ENCODE data around the gene CNTNAP2.

CNTNAP2 gene

DNA sequence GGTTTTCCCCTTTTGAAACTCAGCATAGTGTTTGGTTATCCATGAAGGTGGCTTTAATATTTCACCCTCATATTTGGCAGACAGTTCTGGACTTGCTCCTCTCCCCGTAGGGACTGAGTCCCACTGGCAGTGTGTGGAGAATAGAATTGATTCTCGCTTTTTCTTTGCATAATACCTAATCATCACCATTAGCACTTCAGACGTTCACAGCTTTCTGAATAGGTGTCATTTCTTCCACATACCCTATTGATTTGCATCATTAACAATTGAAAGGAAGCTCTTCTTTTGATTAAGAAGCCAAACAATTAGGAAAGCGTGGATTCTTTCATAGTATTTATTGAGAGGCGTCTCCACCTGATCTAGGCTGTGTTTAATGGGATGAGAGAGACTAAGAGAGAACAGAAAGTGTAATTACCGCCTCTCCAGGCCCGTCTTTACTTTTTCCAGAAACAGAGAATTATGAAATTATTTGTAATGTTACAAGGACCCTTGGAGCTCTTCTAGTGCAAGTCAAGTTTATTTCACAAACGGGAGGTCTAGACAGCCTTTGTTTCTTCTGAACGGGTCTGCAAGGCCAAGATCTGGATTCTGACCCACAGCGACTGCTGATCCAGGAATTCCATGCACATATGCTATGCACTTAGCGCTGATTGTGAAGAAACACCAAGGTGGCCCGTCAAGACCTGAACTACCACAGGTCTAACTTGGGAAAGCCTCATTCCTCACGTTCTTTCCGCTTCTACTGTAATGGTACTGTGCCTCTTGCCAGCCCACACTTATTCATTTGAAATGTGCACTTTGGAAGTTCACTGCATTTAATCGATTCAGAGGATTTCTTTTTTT, 2224.1 kb downstream of the CNTNAP2 start:
- no peaks in the 10 kb centered on the region for H3K36me3 ChIP-seq (ENCODE audit: control insufficient read depth in 2 of 2, insufficient read depth in 1 of 2, low read length in 2 of 2)
- TF ChIP-seq GLI2 (tag by site-specific recombination; IDR thresholded peaks at IDR 0.05; ENCODE audit: borderline replicate concordance, low read depth) = no peak
- TF ChIP-seq OVOL3 (tag by site-specific recombination; IDR thresholded peaks at IDR 0.05) = no peak
- no peak for TF ChIP-seq PRDM1 (tag by site-specific recombination; IDR thresholded peaks at IDR 0.05)
- TF ChIP-seq, protein P1, sequence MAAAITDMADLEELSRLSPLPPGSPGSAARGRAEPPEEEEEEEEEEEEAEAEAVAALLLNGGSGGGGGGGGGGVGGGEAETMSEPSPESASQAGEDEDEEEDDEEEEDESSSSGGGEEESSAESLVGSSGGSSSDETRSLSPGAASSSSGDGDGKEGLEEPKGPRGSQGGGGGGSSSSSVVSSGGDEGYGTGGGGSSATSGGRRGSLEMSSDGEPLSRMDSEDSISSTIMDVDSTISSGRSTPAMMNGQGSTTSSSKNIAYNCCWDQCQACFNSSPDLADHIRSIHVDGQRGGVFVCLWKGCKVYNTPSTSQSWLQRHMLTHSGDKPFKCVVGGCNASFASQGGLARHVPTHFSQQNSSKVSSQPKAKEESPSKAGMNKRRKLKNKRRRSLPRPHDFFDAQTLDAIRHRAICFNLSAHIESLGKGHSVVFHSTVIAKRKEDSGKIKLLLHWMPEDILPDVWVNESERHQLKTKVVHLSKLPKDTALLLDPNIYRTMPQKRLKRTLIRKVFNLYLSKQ (tag by site-specific recombination; IDR thresholded peaks at IDR 0.05; ENCODE audit: borderline replicate concordance) = no peak
- TF ChIP-seq ZNF768 (tag by site-specific recombination; IDR thresholded peaks at IDR 0.05) = no peak
- no peak for TF ChIP-seq ZNF416 (tag by site-specific recombination; IDR thresholded peaks at IDR 0.05)
- no peak for TF ChIP-seq ZNF248 (tag by site-specific recombination; IDR thresholded peaks at IDR 0.05)
- TF ChIP-seq, protein P2, sequence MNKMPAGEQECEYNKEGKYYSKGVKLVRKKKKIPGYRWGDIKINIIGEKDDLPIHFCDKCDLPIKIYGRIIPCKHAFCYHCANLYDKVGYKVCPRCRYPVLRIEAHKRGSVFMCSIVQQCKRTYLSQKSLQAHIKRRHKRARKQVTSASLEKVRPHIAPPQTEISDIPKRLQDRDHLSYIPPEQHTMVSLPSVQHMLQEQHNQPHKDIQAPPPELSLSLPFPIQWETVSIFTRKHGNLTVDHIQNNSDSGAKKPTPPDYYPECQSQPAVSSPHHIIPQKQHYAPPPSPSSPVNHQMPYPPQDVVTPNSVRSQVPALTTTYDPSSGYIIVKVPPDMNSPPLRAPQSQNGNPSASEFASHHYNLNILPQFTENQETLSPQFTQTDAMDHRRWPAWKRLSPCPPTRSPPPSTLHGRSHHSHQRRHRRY (tag by site-specific recombination; IDR thresholded peaks at IDR 0.05) = no peak
- TF ChIP-seq ZNF621 (tag by site-specific recombination; IDR thresholded peaks at IDR 0.05) = no peak
- no peak for TF ChIP-seq ZNF514 (tag by site-specific recombination; IDR thresholded peaks at IDR 0.05)
- TF ChIP-seq TCF7L2 (IDR thresholded peaks at IDR 0.05; ENCODE audit: borderline replicate concordance, low read depth, low read length) = no peak
- TF ChIP-seq ZNF626 (tag by site-specific recombination; IDR thresholded peaks at IDR 0.05) = no peak
- TF ChIP-seq, protein P3, sequence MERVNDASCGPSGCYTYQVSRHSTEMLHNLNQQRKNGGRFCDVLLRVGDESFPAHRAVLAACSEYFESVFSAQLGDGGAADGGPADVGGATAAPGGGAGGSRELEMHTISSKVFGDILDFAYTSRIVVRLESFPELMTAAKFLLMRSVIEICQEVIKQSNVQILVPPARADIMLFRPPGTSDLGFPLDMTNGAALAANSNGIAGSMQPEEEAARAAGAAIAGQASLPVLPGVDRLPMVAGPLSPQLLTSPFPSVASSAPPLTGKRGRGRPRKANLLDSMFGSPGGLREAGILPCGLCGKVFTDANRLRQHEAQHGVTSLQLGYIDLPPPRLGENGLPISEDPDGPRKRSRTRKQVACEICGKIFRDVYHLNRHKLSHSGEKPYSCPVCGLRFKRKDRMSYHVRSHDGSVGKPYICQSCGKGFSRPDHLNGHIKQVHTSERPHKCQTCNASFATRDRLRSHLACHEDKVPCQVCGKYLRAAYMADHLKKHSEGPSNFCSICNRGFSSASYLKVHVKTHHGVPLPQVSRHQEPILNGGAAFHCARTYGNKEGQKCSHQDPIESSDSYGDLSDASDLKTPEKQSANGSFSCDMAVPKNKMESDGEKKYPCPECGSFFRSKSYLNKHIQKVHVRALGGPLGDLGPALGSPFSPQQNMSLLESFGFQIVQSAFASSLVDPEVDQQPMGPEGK (tag by site-specific recombination; IDR thresholded peaks at IDR 0.05) = no peak
- no peak for TF ChIP-seq ZNF16 (tag by site-specific recombination; IDR thresholded peaks at IDR 0.05; ENCODE audit: low read depth)
- no peak for TF ChIP-seq ZNF146 (tag by site-specific recombination; IDR thresholded peaks at IDR 0.05)
- no peak for TF ChIP-seq ZFP37 (tag by site-specific recombination; IDR thresholded peaks at IDR 0.05)
- no peak for TF ChIP-seq ZNF121 (tag by site-specific recombination; IDR thresholded peaks at IDR 0.05)
- TF ChIP-seq, protein P4, sequence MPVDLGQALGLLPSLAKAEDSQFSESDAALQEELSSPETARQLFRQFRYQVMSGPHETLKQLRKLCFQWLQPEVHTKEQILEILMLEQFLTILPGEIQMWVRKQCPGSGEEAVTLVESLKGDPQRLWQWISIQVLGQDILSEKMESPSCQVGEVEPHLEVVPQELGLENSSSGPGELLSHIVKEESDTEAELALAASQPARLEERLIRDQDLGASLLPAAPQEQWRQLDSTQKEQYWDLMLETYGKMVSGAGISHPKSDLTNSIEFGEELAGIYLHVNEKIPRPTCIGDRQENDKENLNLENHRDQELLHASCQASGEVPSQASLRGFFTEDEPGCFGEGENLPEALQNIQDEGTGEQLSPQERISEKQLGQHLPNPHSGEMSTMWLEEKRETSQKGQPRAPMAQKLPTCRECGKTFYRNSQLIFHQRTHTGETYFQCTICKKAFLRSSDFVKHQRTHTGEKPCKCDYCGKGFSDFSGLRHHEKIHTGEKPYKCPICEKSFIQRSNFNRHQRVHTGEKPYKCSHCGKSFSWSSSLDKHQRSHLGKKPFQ (tag by site-specific recombination; IDR thresholded peaks at IDR 0.05) = no peak
- TF ChIP-seq ZNF776 (tag by site-specific recombination; IDR thresholded peaks at IDR 0.05; ENCODE audit: borderline replicate concordance) = no peak
- ChIA-PET POLR2A (interaction anchor here (0.7 kb wide), 1 partner anchor 21 kb away, joined by 3 read pairs; no protein-coding TSS in a partner anchor), CTCF (interaction anchor here (0.7 to 1.5 kb wide), 3 partner anchors 14 to 38 kb away, joined by 3 to 4 read pairs (median 3); no protein-coding TSS in a partner anchor)
- no peaks in the 10 kb centered on the region for H3K9me3 ChIP-seq (ENCODE audit: control insufficient read depth, insufficient read depth, low read depth, low read length)
- no peak overlapping the region for H3K4me3 ChIP-seq (ENCODE audit: low read depth, low read length)
- H3K4me1 ChIP-seq (ENCODE audit: control insufficient read depth, insufficient read depth, low read length) = no peaks in the 10 kb centered on the region
- H3K27ac ChIP-seq (ENCODE audit: extremely low read depth, low read depth, low read length) = no peak overlapping the region
